AG09309 (cell line): ENCODE data around the gene SARS1.
"Not testable (repeated sequence)": the region's sequence is repeated elsewhere in the genome, so short reads cannot be mapped to it uniquely, and the experiment has no call there.

Experiments used
- DNase-seq: peaks from one replicate; pipeline ENCODE4 v3.0.0-alpha.2; 2010; ENCODE audit warnings: low read depth
- H3K4me3 ChIP-seq: 2 replicates; pipeline ENCODE4 v1.5.1; 2011; ENCODE audit warnings: mild to moderate bottlenecking, low read depth, low read length, moderate library complexity; ENCODE audit not compliant: control insufficient read depth
- CTCF ChIP-seq: IDR thresholded peaks from 2 replicates; pipeline ENCODE4 v1.5.1; 2011; ENCODE audit warnings: mild to moderate bottlenecking, low read depth, low read length, inconsistent platforms; ENCODE audit not compliant: insufficient read depth, control insufficient read depth; ENCODE audit errors: missing control alignments

The SARS1 gene

GRCh38 chr1:109213824-109214693 lies at the start of gene SARS1:
Gene SARS1, plus strand, starts transcription at chr1:109213918. Its CDS starts 75 bp downstream, at chr1:109213993.
- TF ChIP-seq CTCF: no peak
- no peak for DNase-seq
- H3K4me3 ChIP-seq: peak within 1 kb of the TSS; percentile 73

DNA sequence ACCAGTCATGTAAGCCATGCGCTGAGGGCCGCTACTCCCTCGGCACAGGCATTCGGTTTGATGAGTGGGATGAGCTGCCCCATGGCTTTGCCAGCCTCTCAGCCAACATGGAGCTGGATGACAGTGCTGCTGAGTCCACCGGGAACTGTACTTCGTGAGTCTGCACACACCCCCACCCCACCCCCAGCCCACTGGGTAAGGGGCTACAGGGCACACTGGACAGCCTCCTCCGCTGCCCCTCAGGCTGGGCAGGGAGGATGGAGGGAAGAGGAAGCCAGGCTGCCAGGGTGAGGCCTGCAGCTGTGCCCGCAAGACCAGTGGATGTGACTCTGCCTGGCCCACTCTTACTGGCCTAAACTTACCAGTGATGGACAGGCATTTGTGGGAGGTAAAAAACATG lies 49.2 kb upstream of the SARS1 start:
- no peak overlapping the region for H3K4me3 ChIP-seq
- TF ChIP-seq CTCF: no peak
- no peak for DNase-seq

GRCh38 chr1:109167001-109167506 lies 46.7 kb upstream of the SARS1 start:
- no peak for TF ChIP-seq CTCF
- H3K4me3 ChIP-seq: no peak overlapping the region
- no peak for DNase-seq

GRCh38 chr1:109170035-109170764 lies 43.5 kb upstream of the SARS1 start:
- TF ChIP-seq CTCF: no peak
- DNase-seq: no peak
- H3K4me3 ChIP-seq: no peak overlapping the region

DNA sequence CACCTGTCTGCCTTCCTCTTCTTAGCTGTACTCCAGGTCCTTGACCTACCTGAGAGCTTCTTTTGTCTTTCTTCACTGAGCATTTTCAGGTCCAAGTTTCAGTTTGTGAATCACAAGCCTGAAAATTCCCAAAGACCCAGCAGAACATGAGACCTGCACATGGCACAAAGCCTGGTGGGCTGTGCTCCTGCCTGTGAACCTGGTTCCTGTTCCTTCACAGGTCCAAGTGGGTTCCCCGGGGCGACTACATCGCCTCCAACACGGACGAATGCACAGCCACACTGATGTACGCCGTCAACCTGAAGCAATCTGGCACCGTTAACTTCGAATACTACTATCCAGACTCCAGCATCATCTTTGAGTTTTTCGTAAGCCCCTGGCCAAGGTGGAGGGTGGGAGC lies 42.1 kb upstream of the SARS1 start:
- TF ChIP-seq CTCF: no peak
- no peak for DNase-seq
- no peak overlapping the region for H3K4me3 ChIP-seq

DNA sequence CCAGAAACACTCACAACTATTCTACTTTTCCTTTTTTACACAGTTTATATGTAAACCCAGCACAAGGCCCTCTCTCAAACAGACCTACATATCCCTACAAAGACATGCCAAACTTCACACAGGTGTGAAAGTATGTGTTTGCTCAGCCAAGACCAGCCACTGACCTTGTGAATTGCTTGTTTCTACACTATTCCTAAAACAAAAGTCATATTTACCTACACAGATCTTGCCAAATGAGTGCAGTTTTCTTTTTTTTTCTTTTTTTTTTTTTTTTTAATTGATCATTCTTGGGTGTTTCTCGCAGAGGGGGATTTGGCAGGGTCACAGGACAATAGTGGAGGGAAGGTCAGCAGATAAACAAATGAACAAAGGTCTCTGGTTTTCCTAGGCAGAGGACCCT lies 37.4 kb upstream of the SARS1 start:
- not testable (repeated sequence) for DNase-seq

GRCh38 chr1:109180715-109181084 lies 33.0 kb upstream of the SARS1 start:
- DNase-seq, H3K4me3 ChIP-seq: not testable (repeated sequence)

More for the DNA sequence above, 37.4 kb upstream of the SARS1 start:
- not testable (repeated sequence) for H3K4me3 ChIP-seq
